Gastrocnemius medialis (tissue), 4 donors: ENCODE results near the gene P4HA2. TPM values are rescaled to one million over a fixed set of nuclear protein-coding genes. Genes with fewer than 3 reads are reported as not detected.

ENCODE experiments used
- ATAC-seq, 2 donors: fragments of 150-250 bp; one replicate each; pipeline ENCODE4 v1.9.1; 2016
- DNase-seq, 2 donors: peaks; one replicate each; pipeline ENCODE4 v3.0.0-alpha.2; 2019
- H3K27ac ChIP-seq, 4 donors: fragments of 200-600 bp; sonication (generic); 1 replicate in 1 of 4; 2 replicates in 3 of 4; pipeline ENCODE4 v1.5.1; 2016 to 2018; ENCODE audit warnings: mild to moderate bottlenecking in 2 of 4, moderate library complexity in 1 of 4
- H3K27me3 ChIP-seq, 3 donors: fragments of 200-600 bp; sonication (generic) in 2 of 3; 1 replicate in 1 of 3; 2 replicates in 2 of 3; pipeline versions ENCODE4 v1.5.1 to v1.6.0; 2016 to 2019; ENCODE audit warnings: mild to moderate bottlenecking in 1 of 3, moderate library complexity in 1 of 3
- H3K36me3 ChIP-seq, 2 donors: fragments of 200-600 bp; sonication (generic) in 1 of 2; one replicate each; pipeline ENCODE4 v1.5.1; 2017 to 2018
- H3K4me1 ChIP-seq, 2 donors: fragments of 200-600 bp; sonication (generic) in 1 of 2; one replicate each; pipeline ENCODE4 v1.5.1; 2016 to 2017; ENCODE audit warnings: mild to moderate bottlenecking in 2 of 2
- H3K4me3 ChIP-seq, 4 donors: fragments of 200-600 bp; sonication (generic) in 3 of 4; 1 replicate in 1 of 4; 2 replicates in 3 of 4; pipeline ENCODE4 v1.5.1; 2016 to 2019; ENCODE audit warnings: mild to moderate bottlenecking in 2 of 4
- H3K9me3 ChIP-seq, 3 donors: fragments of 200-600 bp; sonication (generic) in 2 of 3; 1 replicate in 1 of 3; 2 replicates in 2 of 3; pipeline ENCODE4 v1.5.1; 2016 to 2019
- POLR2A ChIP-seq, 2 donors: fragments of 450-650 bp; IDR thresholded peaks; one replicate each; pipeline ENCODE4 v1.6.1; 2017; ENCODE audit warnings: antibody characterized with exemption in 2 of 2, mild to moderate bottlenecking in 2 of 2, moderate library complexity in 2 of 2
- in situ Hi-C, 4 donors: fragments of 200-750 bp; cut with MboI; loops; one replicate each; pipeline versions ENCODE4 v1.15.0 to v1.8.0; 2017; ENCODE audit warnings: low sequenced_read_pairs in 4 of 4
- intact Hi-C: fragments of 100-400 bp; cut with DNase I; formaldehyde crosslinking; loops from one replicate; pipeline ENCODE4 v1.15.1; 2023; ENCODE audit warnings: low total_unique reads
- total RNA-seq, 4 donors: library from RNA; depleted of rRNA; stranded (reverse); fragments of >200 nt; gene quantifications; one replicate each; pipeline versions ENCODE4 v1.1.0 to v1.2.3, GENCODE V29; 2016
- TF ChIP-seq, protein P1 (sequence below), 5 experiments: fragments of 450-650 bp in 3 of 5; fragments of 200-600 bp in 2 of 5; sonication (generic) in 2 of 5; IDR thresholded peaks in 4 of 5; conservative IDR thresholded peaks in 1 of 5; 1 replicate in 4 of 5; 2 replicates in 1 of 5; pipeline ENCODE4 v1.5.1; 2016 to 2019; ENCODE audit warnings: antibody characterized with exemption in 5 of 5, mild to moderate bottlenecking in 3 of 5, moderate library complexity in 3 of 5

The P4HA2 gene
- total RNA-seq, 4 donors from 2014 or later, result 5.8 to 15.7 (median 10.3) TPM

GRCh38 chr5:132256086-132256782 lies 28.6 kb upstream of the P4HA2 start:
- Histone ChIP-seq H3K36me3 (no peaks in the 10 kb centered on the region), H3K4me3 (no peak overlapping the region), H3K9me3 (no peaks in the 10 kb centered on the region), H3K4me1 (peaks cover 13 to 14% of the 10 kb centered on the region in 2 donors), H3K27ac (no peak overlapping the region), H3K27me3 (peaks cover 0 to 6% (median 0%) of the 10 kb centered on the region in 3 donors)
- in situ Hi-C loops (loop anchor here in 1 of 4 donors (25.0 kb wide), 1 partner anchor 256 kb away; no protein-coding TSS in a partner anchor), intact Hi-C loops (no loop called here)
- ATAC-seq (no peak), DNase-seq (no peak)
- TF ChIP-seq POLR2A (IDR thresholded peaks at IDR 0.05), result no peak
- TF ChIP-seq, protein P1, sequence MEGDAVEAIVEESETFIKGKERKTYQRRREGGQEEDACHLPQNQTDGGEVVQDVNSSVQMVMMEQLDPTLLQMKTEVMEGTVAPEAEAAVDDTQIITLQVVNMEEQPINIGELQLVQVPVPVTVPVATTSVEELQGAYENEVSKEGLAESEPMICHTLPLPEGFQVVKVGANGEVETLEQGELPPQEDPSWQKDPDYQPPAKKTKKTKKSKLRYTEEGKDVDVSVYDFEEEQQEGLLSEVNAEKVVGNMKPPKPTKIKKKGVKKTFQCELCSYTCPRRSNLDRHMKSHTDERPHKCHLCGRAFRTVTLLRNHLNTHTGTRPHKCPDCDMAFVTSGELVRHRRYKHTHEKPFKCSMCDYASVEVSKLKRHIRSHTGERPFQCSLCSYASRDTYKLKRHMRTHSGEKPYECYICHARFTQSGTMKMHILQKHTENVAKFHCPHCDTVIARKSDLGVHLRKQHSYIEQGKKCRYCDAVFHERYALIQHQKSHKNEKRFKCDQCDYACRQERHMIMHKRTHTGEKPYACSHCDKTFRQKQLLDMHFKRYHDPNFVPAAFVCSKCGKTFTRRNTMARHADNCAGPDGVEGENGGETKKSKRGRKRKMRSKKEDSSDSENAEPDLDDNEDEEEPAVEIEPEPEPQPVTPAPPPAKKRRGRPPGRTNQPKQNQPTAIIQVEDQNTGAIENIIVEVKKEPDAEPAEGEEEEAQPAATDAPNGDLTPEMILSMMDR (IDR thresholded peaks at IDR 0.05 in 4 of 5, conservative IDR thresholded peaks at IDR 0.05 in 1 of 5), result no peak

DNA sequence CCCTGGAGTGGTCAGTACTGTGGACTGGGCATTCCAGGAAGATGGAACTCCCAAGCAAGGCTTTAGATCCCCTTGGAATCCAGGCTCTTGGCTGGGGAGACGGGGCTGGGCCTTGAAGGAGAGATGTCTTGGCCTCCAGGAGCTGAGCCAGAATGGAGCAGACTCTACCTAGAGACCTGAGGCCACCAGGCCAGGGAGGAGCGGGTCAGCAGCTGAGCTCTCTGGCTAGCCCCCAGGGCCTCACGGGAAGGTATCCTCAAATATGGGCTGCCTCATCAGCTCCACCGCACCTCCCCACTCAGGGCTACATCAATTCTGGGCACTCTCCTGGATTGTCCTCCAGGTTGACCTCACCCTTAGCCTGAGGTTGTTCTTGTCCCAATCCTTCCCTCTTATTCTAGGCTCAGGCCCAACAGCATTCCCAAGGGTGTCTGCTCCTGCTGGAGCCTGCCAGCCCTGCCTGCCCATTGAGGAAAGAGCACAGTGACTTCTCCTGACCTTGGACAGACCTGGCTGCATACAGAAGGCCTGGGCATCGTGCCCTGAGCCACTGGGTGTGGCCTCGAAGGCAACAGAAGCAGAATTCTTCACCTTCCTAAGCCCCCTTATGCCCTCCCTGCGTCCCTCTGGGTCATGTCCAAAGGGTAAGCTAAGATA lies 26.8 kb upstream of the P4HA2 start:
- Histone ChIP-seq H3K27me3 (peaks cover 0 to 6% (median 0%) of the 10 kb centered on the region in 3 donors), H3K9me3 (no peaks in the 10 kb centered on the region), H3K4me1 (peaks cover 5 to 8% of the 10 kb centered on the region in 2 donors), H3K36me3 (no peaks in the 10 kb centered on the region), H3K4me3 (no peak overlapping the region), H3K27ac (no peak overlapping the region)
- no peak for TF ChIP-seq POLR2A (IDR thresholded peaks at IDR 0.05)
- TF ChIP-seq, protein P1 (IDR thresholded peaks at IDR 0.05 in 4 of 5, conservative IDR thresholded peaks at IDR 0.05 in 1 of 5), result no peak
- intact Hi-C loops, result no loop called here
- in situ Hi-C loops, result loop anchor here in 1 of 4 donors (25.0 kb wide), 1 partner anchor 258 kb away; no protein-coding TSS in a partner anchor
- no peak for ATAC-seq
- DNase-seq, result no peak

- Histone ChIP-seq H3K36me3 (no peaks in the 10 kb centered on the region), H3K27ac (no peak overlapping the region), H3K9me3 (no peaks in the 10 kb centered on the region), H3K4me1 (peaks cover 4 to 5% of the 10 kb centered on the region in 2 donors), H3K4me3 (no peak overlapping the region), H3K27me3 (peaks cover 0 to 6% (median 0%) of the 10 kb centered on the region in 3 donors)
- DNase-seq, result no peak
- TF ChIP-seq, protein P1 (IDR thresholded peaks at IDR 0.05 in 4 of 5, conservative IDR thresholded peaks at IDR 0.05 in 1 of 5), result no peak
- ATAC-seq, result no peak
- intact Hi-C loops, result no loop called here
- in situ Hi-C loops, result loop anchor here in 1 of 4 donors (25.0 kb wide), 1 partner anchor 259 kb away; no protein-coding TSS in a partner anchor
Observed at GRCh38 chr5:132253452-132254320, 26.0 kb upstream of the P4HA2 start.

GRCh38 chr5:132253008-132253441 lies 25.4 kb upstream of the P4HA2 start:
- ATAC-seq (no peak), DNase-seq (no peak)
- Histone ChIP-seq H3K27ac (no peak overlapping the region), H3K4me1 (peaks cover 3 to 5% of the 10 kb centered on the region in 2 donors), H3K9me3 (no peaks in the 10 kb centered on the region), H3K36me3 (no peaks in the 10 kb centered on the region), H3K27me3 (peaks cover 0 to 3% (median 0%) of the 10 kb centered on the region in 3 donors), H3K4me3 (no peak overlapping the region)
- TF ChIP-seq POLR2A (IDR thresholded peaks at IDR 0.05), result no peak
- TF ChIP-seq, protein P1 (IDR thresholded peaks at IDR 0.05 in 4 of 5, conservative IDR thresholded peaks at IDR 0.05 in 1 of 5), result no peak
- intact Hi-C loops, result no loop called here
- in situ Hi-C loops, result loop anchor here in 1 of 4 donors (25.0 kb wide), 1 partner anchor 259 kb away; no protein-coding TSS in a partner anchor
